SK-N-SH (cell line): ENCODE data around the gene FKBP8. TPM values are rescaled to one million over a fixed set of nuclear protein-coding genes. Genes with fewer than 3 reads are reported as not detected.
A peak's percentile ranks its signal among the peaks of the same experiment; 100 is the strongest.

Experiments used
- CTCF ChIA-PET: fragments of 300-600, 350-600 bp; formaldehyde crosslinking; extraction: SDS; loops from one replicate; lab custom pipeline; 2021; lab: Yijun Ruan, JAX
- POLR2A ChIA-PET: fragments of 350-600 bp; sonication (Branson Sonifier 250); formaldehyde crosslinking; extraction: SDS; loops from one replicate; lab custom pipeline; 2020; ENCODE audit warnings: antibody characterized with exemption, inconsistent platforms; lab: Yijun Ruan, JAX
- DNase-seq: peaks from one replicate; pipeline ENCODE4 v3.0.0; 2012
- H2AFZ ChIP-seq: fragments of 200-600 bp; sonication (generic); 2 replicates; pipeline ENCODE4 v1.8.1; 2016; ENCODE audit warnings: antibody characterized with exemption, mild to moderate bottlenecking, low read depth
- H3F3A ChIP-seq: fragments of 200-600 bp; sonication (generic); replicated peaks from 2 replicates; pipeline ENCODE3; 2016; ENCODE audit warnings: antibody characterized with exemption, mild to moderate bottlenecking; ENCODE audit not compliant: insufficient read depth
- H3K27ac ChIP-seq, 2 experiments: fragments of 200-500 bp in 1 of 2; fragments of 200-600 bp in 1 of 2; sonication (Bioruptor generic) in 1 of 2; sonication (generic), shearing (Covaris generic) in 1 of 2; 2 replicates each; pipeline versions ENCODE4 v1.5.1 to v1.6.1; 2014 to 2016; ENCODE audit warnings: low read depth in 2 of 2, inconsistent platforms in 1 of 2, low read length in 1 of 2, mild to moderate bottlenecking in 1 of 2, mixed read lengths in 1 of 2
- H3K27me3 ChIP-seq: fragments of 200-600 bp; sonication (generic), shearing (Covaris generic); 2 replicates; pipeline ENCODE4 v1.6.1; 2016; ENCODE audit warnings: mixed run types; ENCODE audit not compliant: insufficient read depth
- H3K36me3 ChIP-seq, 2 experiments: fragments of 200-500 bp in 1 of 2; fragments of 200-600 bp in 1 of 2; sonication (Bioruptor generic) in 1 of 2; sonication (generic) in 1 of 2; replicated peaks in 1 of 2; 2 replicates each; pipeline versions ENCODE3 to v1.5.1; 2014 to 2016; ENCODE audit warnings: low read length in 1 of 2, mild to moderate bottlenecking in 1 of 2; ENCODE audit not compliant: insufficient read depth in 2 of 2, control insufficient read depth in 1 of 2
- H3K4me1 ChIP-seq, 2 experiments: fragments of 200-500 bp in 1 of 2; fragments of 200-600 bp in 1 of 2; sonication (Bioruptor generic) in 1 of 2; sonication (generic), shearing (Covaris generic) in 1 of 2; 2 replicates each; pipeline versions ENCODE4 v1.5.1 to v1.6.1; 2014 to 2016; ENCODE audit warnings: low read depth in 1 of 2, low read length in 1 of 2, mixed run types in 1 of 2; ENCODE audit not compliant: insufficient read depth in 2 of 2, control insufficient read depth in 1 of 2
- H3K4me2 ChIP-seq: fragments of 200-600 bp; sonication (generic), shearing (Covaris generic); 2 replicates; pipeline ENCODE4 v1.6.1; 2017; ENCODE audit warnings: mixed run types
- H3K4me3 ChIP-seq, 2 experiments: fragments of 200-500 bp in 1 of 2; fragments of 200-600 bp in 1 of 2; sonication (Bioruptor generic) in 1 of 2; sonication (generic), shearing (Covaris generic) in 1 of 2; 2 replicates each; pipeline versions ENCODE4 v1.5.1 to v1.8.1; 2014 to 2016; ENCODE audit warnings: low read depth in 2 of 2, inconsistent platforms in 1 of 2, low read length in 1 of 2, mild to moderate bottlenecking in 1 of 2, mixed read lengths in 1 of 2, moderate library complexity in 1 of 2
- H3K79me2 ChIP-seq: fragments of 200-600 bp; sonication (generic); 2 replicates; pipeline ENCODE4 v1.8.1; 2017; ENCODE audit warnings: mild to moderate bottlenecking; ENCODE audit not compliant: insufficient read depth
- H3K9ac ChIP-seq: fragments of 200-600 bp; sonication (generic); 2 replicates; pipeline ENCODE4 v1.6.1; 2017; ENCODE audit warnings: mixed run types
- H3K9me2 ChIP-seq: fragments of 200-600 bp; sonication (generic); 2 replicates; pipeline ENCODE4 v1.6.1; 2017; ENCODE audit warnings: mixed run types
- H3K9me3 ChIP-seq: fragments of 200-600 bp; sonication (generic); 2 replicates; pipeline ENCODE4 v1.6.1; 2017; ENCODE audit warnings: mixed run types, mild to moderate bottlenecking, moderate library complexity
- H4K20me1 ChIP-seq: fragments of 200-600 bp; sonication (generic); 2 replicates; pipeline ENCODE4 v1.6.1; 2017; ENCODE audit warnings: mild to moderate bottlenecking, mixed run types; ENCODE audit not compliant: insufficient read depth
- ELF1 ChIP-seq: IDR thresholded peaks from 2 replicates; pipeline ENCODE4 v1.4.0; 2012
- EP300 ChIP-seq, 2 experiments: IDR thresholded peaks; 2 replicates each; pipeline versions ENCODE4 v1.4.0 to v1.6.1; 2012; ENCODE audit warnings: borderline replicate concordance in 1 of 2, low read depth in 1 of 2, low read length in 1 of 2
- EZH2phosphoT487 ChIP-seq: fragments of 200-600 bp; sonication (generic); IDR thresholded peaks from 2 replicates; pipeline ENCODE4 v1.6.1; 2017; ENCODE audit warnings: low read depth, mixed run types, mild to moderate bottlenecking, antibody characterized with exemption, moderate library complexity, borderline replicate concordance
- IRF3 ChIP-seq: fragments of 150-350 bp; IDR thresholded peaks from 2 replicates; pipeline ENCODE4 v1.6.1; 2016; ENCODE audit warnings: mild to moderate bottlenecking, low read depth, low read length
- RXRA ChIP-seq: IDR thresholded peaks from 2 replicates; pipeline ENCODE4 v1.4.0; 2012; ENCODE audit warnings: low read depth, mild to moderate bottlenecking, borderline replicate concordance
- TAF1 ChIP-seq: IDR thresholded peaks from 2 replicates; pipeline ENCODE4 v1.6.1; 2012; ENCODE audit warnings: low read depth, mild to moderate bottlenecking, low read length, moderate library complexity, borderline replicate concordance
- USF2 ChIP-seq: fragments of 150-350 bp; IDR thresholded peaks from 2 replicates; pipeline ENCODE4 v1.6.1; 2017; ENCODE audit warnings: antibody characterized with exemption, low read length, low read depth, borderline replicate concordance
- YY1 ChIP-seq: IDR thresholded peaks from 2 replicates; pipeline ENCODE4 v1.4.0; 2012; ENCODE audit warnings: low read depth, mild to moderate bottlenecking
- WGBS: methylation state at CpG from one replicate; pipeline ENCODE4 v1.1.6; 2017; ENCODE audit warnings: low lambda C conversion rate; 5-methylcytosine and 5-hydroxymethylcytosine counted together
- polyA plus RNA-seq, 3 experiments: library from polyadenylated mRNA; depleted of rRNA; stranded (reverse); fragments of >200 nt; gene quantifications; 2 replicates each; pipeline ENCODE4 v1.2.3, GENCODE V29; 2012
- TF ChIP-seq, protein P1 (sequence below): IDR thresholded peaks from 2 replicates; pipeline ENCODE4 v1.6.1; 2012; ENCODE audit warnings: mild to moderate bottlenecking, low read depth, low read length, moderate library complexity

Gene FKBP8
- polyA plus RNA-seq, 1 of the 3 experiments (the other 2 are of a cell fraction) = 273 TPM

DNA sequence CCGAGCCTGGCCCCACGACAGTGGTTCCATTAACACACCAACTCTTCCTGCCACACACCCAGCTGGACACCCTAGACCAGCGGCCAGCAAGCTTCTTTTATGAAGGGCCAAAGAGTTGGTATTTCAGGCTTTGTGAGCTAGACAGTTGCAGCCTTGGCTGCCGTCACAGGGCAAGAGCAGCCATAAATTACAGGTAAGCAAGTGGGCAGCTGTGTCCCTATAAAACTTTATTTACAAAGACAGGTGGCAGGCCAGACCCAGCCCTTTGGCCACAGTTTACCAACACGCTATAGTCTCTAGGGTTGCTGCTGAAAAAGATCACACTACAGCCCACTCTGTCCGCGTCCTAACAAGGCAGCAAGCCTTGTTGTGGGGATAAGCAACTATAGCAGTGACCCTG, 34.8 kb downstream of the FKBP8 start (continued):
- TF ChIP-seq, protein P1, sequence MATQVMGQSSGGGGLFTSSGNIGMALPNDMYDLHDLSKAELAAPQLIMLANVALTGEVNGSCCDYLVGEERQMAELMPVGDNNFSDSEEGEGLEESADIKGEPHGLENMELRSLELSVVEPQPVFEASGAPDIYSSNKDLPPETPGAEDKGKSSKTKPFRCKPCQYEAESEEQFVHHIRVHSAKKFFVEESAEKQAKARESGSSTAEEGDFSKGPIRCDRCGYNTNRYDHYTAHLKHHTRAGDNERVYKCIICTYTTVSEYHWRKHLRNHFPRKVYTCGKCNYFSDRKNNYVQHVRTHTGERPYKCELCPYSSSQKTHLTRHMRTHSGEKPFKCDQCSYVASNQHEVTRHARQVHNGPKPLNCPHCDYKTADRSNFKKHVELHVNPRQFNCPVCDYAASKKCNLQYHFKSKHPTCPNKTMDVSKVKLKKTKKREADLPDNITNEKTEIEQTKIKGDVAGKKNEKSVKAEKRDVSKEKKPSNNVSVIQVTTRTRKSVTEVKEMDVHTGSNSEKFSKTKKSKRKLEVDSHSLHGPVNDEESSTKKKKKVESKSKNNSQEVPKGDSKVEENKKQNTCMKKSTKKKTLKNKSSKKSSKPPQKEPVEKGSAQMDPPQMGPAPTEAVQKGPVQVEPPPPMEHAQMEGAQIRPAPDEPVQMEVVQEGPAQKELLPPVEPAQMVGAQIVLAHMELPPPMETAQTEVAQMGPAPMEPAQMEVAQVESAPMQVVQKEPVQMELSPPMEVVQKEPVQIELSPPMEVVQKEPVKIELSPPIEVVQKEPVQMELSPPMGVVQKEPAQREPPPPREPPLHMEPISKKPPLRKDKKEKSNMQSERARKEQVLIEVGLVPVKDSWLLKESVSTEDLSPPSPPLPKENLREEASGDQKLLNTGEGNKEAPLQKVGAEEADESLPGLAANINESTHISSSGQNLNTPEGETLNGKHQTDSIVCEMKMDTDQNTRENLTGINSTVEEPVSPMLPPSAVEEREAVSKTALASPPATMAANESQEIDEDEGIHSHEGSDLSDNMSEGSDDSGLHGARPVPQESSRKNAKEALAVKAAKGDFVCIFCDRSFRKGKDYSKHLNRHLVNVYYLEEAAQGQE = no peak
- TF ChIP-seq TAF1 = no peak
- no peak for TF ChIP-seq RXRA
- no peak for TF ChIP-seq IRF3

- no peak for TF ChIP-seq EZH2phosphoT487
- TF ChIP-seq YY1 = no peak
- TF ChIP-seq EP300 (IDR thresholded peaks at IDR 0.05; ENCODE audit: borderline replicate concordance in 1 of 2, low read depth in 1 of 2, low read length in 1 of 2) = no peak
- no peak for TF ChIP-seq USF2
- TF ChIP-seq ELF1 = no peak
- TF ChIP-seq IRF3 = no peak
- TF ChIP-seq, all 33 proteins: peak for 0
- DNase-seq = no peak
- H3K79me2 ChIP-seq = peaks cover 98% of the 10 kb centered on the region
- H3K4me3 ChIP-seq = no peak overlapping the region
- no peaks in the 10 kb centered on the region for H3K9me2 ChIP-seq
- peak overlapping the region; percentile 41; the same call in 1 of the 2 replicates for H3K4me2 ChIP-seq
- H3F3A ChIP-seq = no peaks in the 10 kb centered on the region
- no peaks in the 10 kb centered on the region for H3K36me3 ChIP-seq
- no peak overlapping the region for H2AFZ ChIP-seq
- ChIA-PET CTCF (interaction anchor here (0.7 to 5.1 kb wide), 6 partner anchors 13 to 221 kb away, joined by 3 to 58 read pairs (median 6); partner anchors contain the start of gene ELL), POLR2A (interaction anchor here (0.9 to 1.0 kb wide), 2 partner anchors 11 to 12 kb away, joined by 3 read pairs; no protein-coding TSS in a partner anchor)
- peaks cover 0 to 56% of the 10 kb centered on the region in 2 experiments; a peak in 1 of 4 replicates for H3K4me1 ChIP-seq
- H3K9me3 ChIP-seq = no peaks in the 10 kb centered on the region
- H3K27ac ChIP-seq = peak overlapping the region in 1 of 2 experiments; percentile 64; a peak in 2 of 4 replicates
- H3K9ac ChIP-seq = no peak overlapping the region
- WGBS = 91% methylated on average over 7 of the region's 11 CpGs
- no peaks in the 10 kb centered on the region for H3K27me3 ChIP-seq
- peaks cover 100% of the 10 kb centered on the region for H4K20me1 ChIP-seq
Measured at GRCh38 chr19:18507727-18508440, 35.5 kb downstream of the FKBP8 start.
